Measurements from ENCODE around the gene MRPL50.
A peak's percentile ranks its signal among the peaks of the same experiment; 100 is the strongest.
"Not testable (repeated sequence)": the region's sequence is repeated elsewhere in the genome, so short reads cannot be mapped to it uniquely, and the experiment has no call there.

Gene MRPL50

GRCh38 chr9:101417977-101418376 lies 19.6 kb upstream of the MRPL50 start:
- DNase-seq (ENCODE audit: low read depth, low spot score): no peak

- no peak for DNase-seq (ENCODE audit: low read depth, low spot score)
Observed at GRCh38 chr9:101417389-101417788, 19.0 kb upstream of the MRPL50 start.

- no peak for DNase-seq (ENCODE audit: low read depth, low spot score)
Observed at GRCh38 chr9:101415578-101415977, 17.2 kb upstream of the MRPL50 start.

GRCh38 chr9:101414839-101415238 lies 16.4 kb upstream of the MRPL50 start:
- no peak for DNase-seq (ENCODE audit: low read depth, low spot score)

GRCh38 chr9:101409079-101409477 lies 10.7 kb upstream of the MRPL50 start:
- no peak for DNase-seq (ENCODE audit: low read depth, low spot score)

- DNase-seq (ENCODE audit: low read depth, low spot score): no peak
Observed at GRCh38 chr9:101408374-101409078, 10.1 kb upstream of the MRPL50 start.

GRCh38 chr9:101403516-101404285 lies 5.3 kb upstream of the MRPL50 start:
- no peak for DNase-seq (ENCODE audit: low read depth, low spot score)

- DNase-seq (ENCODE audit: low read depth, low spot score): no peak
Observed at GRCh38 chr9:101400120-101400519, 1.7 kb upstream of the MRPL50 start.

GRCh38 chr9:101399643-101399970 lies 1.2 kb upstream of the MRPL50 start:
- no peak for DNase-seq (ENCODE audit: low read depth, low spot score)

- no peak for DNase-seq (ENCODE audit: low read depth, low spot score)
Observed at GRCh38 chr9:101398930-101399642, 668 bp upstream of the MRPL50 start.

- no peak for DNase-seq (ENCODE audit: low read depth, low spot score)
Observed at GRCh38 chr9:101397746-101398067, 711 bp downstream of the MRPL50 start.

GRCh38 chr9:101394687-101395086 lies 3.7 kb downstream of the MRPL50 start:
- DNase-seq (ENCODE audit: low read depth, low spot score): no peak

- no peak for DNase-seq (ENCODE audit: low read depth, low spot score)
Observed at GRCh38 chr9:101393135-101393534, 5.3 kb downstream of the MRPL50 start.

GRCh38 chr9:101388507-101388993 lies 9.9 kb downstream of the MRPL50 start:
- DNase-seq (ENCODE audit: low read depth, low spot score): no peak

GRCh38 chr9:101387871-101388506 lies 10.4 kb downstream of the MRPL50 start:
- peak; percentile 33 for DNase-seq (ENCODE audit: low read depth, low spot score)

GRCh38 chr9:101384873-101385536 lies 13.4 kb downstream of the MRPL50 start, which contains the start of gene BAAT:
BAAT (minus strand) TSS chr9:101385006; CDS start chr9:101371404, 13,602 bp downstream.
- not testable (repeated sequence) for DNase-seq (ENCODE audit: low read depth, low spot score)

GRCh38 chr9:101383361-101383760 lies 15.1 kb downstream of the MRPL50 start:
- DNase-seq (ENCODE audit: low read depth, low spot score): no peak

- no peak for DNase-seq (ENCODE audit: low read depth, low spot score)
Observed at GRCh38 chr9:101381833-101382342, 16.5 kb downstream of the MRPL50 start.

- no peak for DNase-seq (ENCODE audit: low read depth, low spot score)
Observed at GRCh38 chr9:101381118-101381517, 17.3 kb downstream of the MRPL50 start.

- DNase-seq (ENCODE audit: low read depth, low spot score): no peak
Observed at GRCh38 chr9:101380295-101380694, 18.1 kb downstream of the MRPL50 start.

Measured in iPS DF 19.7 (cell line).